Endodermal cell (in vitro differentiated cells): ENCODE measurements around the gene GRM5. TPM values are rescaled to one million over a fixed set of nuclear protein-coding genes. Genes with fewer than 3 reads are reported as not detected.

Experiments
- DNase-seq: peaks from one replicate; pipeline ENCODE4 v3.0.0-alpha.2; 2017
- H3K27ac ChIP-seq: 2 replicates; pipeline ENCODE4 v1.5.1; 2013; ENCODE audit warnings: mild to moderate bottlenecking, low read depth, low read length, moderate library complexity
- H3K27me3 ChIP-seq: 2 replicates; pipeline ENCODE4 v1.6.1; 2013; ENCODE audit warnings: mild to moderate bottlenecking, low read length, moderate library complexity; ENCODE audit not compliant: insufficient read depth, control insufficient read depth, poor library complexity, severe bottlenecking
- H3K36me3 ChIP-seq: 2 replicates; pipeline ENCODE4 v1.7.0; 2013; ENCODE audit warnings: mild to moderate bottlenecking, low read length, moderate library complexity; ENCODE audit not compliant: control insufficient read depth, insufficient read depth
- H3K4me1 ChIP-seq: one replicate; pipeline ENCODE4 v1.7.0; 2013; ENCODE audit warnings: low read length; ENCODE audit not compliant: control insufficient read depth, insufficient read depth
- H3K4me3 ChIP-seq: 2 replicates; pipeline ENCODE4 v1.5.1; 2013; ENCODE audit warnings: mild to moderate bottlenecking, low read length, moderate library complexity
- H3K9ac ChIP-seq: 2 replicates; pipeline ENCODE4 v1.6.1; 2013; ENCODE audit warnings: mild to moderate bottlenecking, low read length, moderate library complexity; ENCODE audit not compliant: poor library complexity, severe bottlenecking; ENCODE audit errors: extremely low read depth
- H3K9me3 ChIP-seq: 2 replicates; pipeline ENCODE4 v1.6.1; 2013; ENCODE audit warnings: mild to moderate bottlenecking, low read length, moderate library complexity; ENCODE audit not compliant: control insufficient read depth
- H3K27ac Mint-ChIP-seq: 2 replicates; pipeline ENCODE4 v1.8.0; 2020; ENCODE audit warnings: mixed read lengths
- H3K27me3 Mint-ChIP-seq: 2 replicates; pipeline ENCODE4 v1.8.0; 2021; ENCODE audit warnings: mild to moderate bottlenecking, mixed read lengths; ENCODE audit not compliant: insufficient read depth
- H3K36me3 Mint-ChIP-seq: 2 replicates; pipeline ENCODE4 v1.8.0; 2020; ENCODE audit warnings: low read depth, mixed read lengths
- H3K4me1 Mint-ChIP-seq: 2 replicates; pipeline ENCODE4 v1.8.0; 2020; ENCODE audit warnings: mixed read lengths
- H3K4me3 Mint-ChIP-seq: 2 replicates; pipeline ENCODE4 v1.8.0; 2020; ENCODE audit warnings: mild to moderate bottlenecking, moderate library complexity, mixed read lengths
- H3K9me3 Mint-ChIP-seq: 2 replicates; pipeline ENCODE4 v1.8.0; 2020; ENCODE audit warnings: mild to moderate bottlenecking, mixed read lengths
- CTCF ChIP-seq: fragments of 200-600 bp; sonication (generic); conservative IDR thresholded peaks from 2 replicates; pipeline ENCODE4 v1.5.0; 2021; ENCODE audit warnings: antibody characterized with exemption, mild to moderate bottlenecking
- WGBS, 2 experiments: methylation state at CpG; one replicate each; pipeline versions ENCODE4 v1.1.5 to v1.1.7; 2013; ENCODE audit warnings: missing lambda C conversion rate in 2 of 2, mixed read lengths in 1 of 2; ENCODE audit not compliant: insufficient coverage in 1 of 2, insufficient read length in 1 of 2; 5-methylcytosine and 5-hydroxymethylcytosine counted together
- total RNA-seq, 2 donors: library from RNA; stranded (reverse); fragmentation: NEBNext Ultra II Directional in 1 of 2; extraction: Animal tissue kit (Norgen Biotek cat#: 25700) in 1 of 2; gene quantifications; 2 replicates in 1 of 2; 3 replicates in 1 of 2; pipeline ENCODE4 v1.2.1, GENCODE V29; 2021

Gene GRM5
- total RNA-seq, 2 donors from 2014 or later: 0.07 to 0.09 TPM

GRCh38 chr11:88594274-88594950, 471.4 kb downstream of the GRM5 start:
- no peak for DNase-seq
- no peak overlapping the region for H3K4me3 Mint-ChIP-seq

GRCh38 chr11:88590361-88590760, 475.4 kb downstream of the GRM5 start:
- Histone ChIP-seq H3K27me3 (no peaks in the 10 kb centered on the region), H3K36me3 (no peaks in the 10 kb centered on the region), H3K27ac (no peak overlapping the region), H3K4me1 (peaks cover 17% of the 10 kb centered on the region), H3K9me3 (no peaks in the 10 kb centered on the region), H3K9ac (no peak overlapping the region), H3K4me3 (no peak overlapping the region)
- DNase-seq: no peak
- peaks cover 22% of the 10 kb centered on the region for H3K4me1 Mint-ChIP-seq
- no peak for TF ChIP-seq CTCF
- WGBS, 2 experiments: 83% methylated on average over 1 of the region's 3 CpGs; no CpG with 5 or more reads in 1 of the 2 experiments
- H3K9me3 Mint-ChIP-seq: no peaks in the 10 kb centered on the region
- peak overlapping the region; percentile 4 for H3K27ac Mint-ChIP-seq
- H3K27me3 Mint-ChIP-seq: no peaks in the 10 kb centered on the region
- H3K4me3 Mint-ChIP-seq: no peak overlapping the region
- no peaks in the 10 kb centered on the region for H3K36me3 Mint-ChIP-seq

More at GRCh38 chr11:88594274-88594950, 471.4 kb downstream of the GRM5 start:
- WGBS, 2 experiments: 94 to 100% methylated on average over 1 to 2 of the region's 2 CpGs
- H3K27ac ChIP-seq: no peak overlapping the region
- Mint-ChIP-seq H3K36me3 (no peaks in the 10 kb centered on the region), H3K9me3 (no peaks in the 10 kb centered on the region), H3K27me3 (no peaks in the 10 kb centered on the region), H3K4me1 (peaks cover 13% of the 10 kb centered on the region), H3K27ac (no peak overlapping the region)
- peaks cover 2% of the 10 kb centered on the region for H3K4me1 ChIP-seq
- TF ChIP-seq CTCF: no peak
- H3K27me3 ChIP-seq: no peaks in the 10 kb centered on the region
- H3K4me3 ChIP-seq: no peak overlapping the region
- no peaks in the 10 kb centered on the region for H3K9me3 ChIP-seq
- H3K36me3 ChIP-seq: no peaks in the 10 kb centered on the region
- no peak overlapping the region for H3K9ac ChIP-seq

GRCh38 chr11:88583251-88583650, 482.5 kb downstream of the GRM5 start:
- Histone ChIP-seq H3K9me3 (no peaks in the 10 kb centered on the region), H3K9ac (no peak overlapping the region), H3K27ac (no peak overlapping the region), H3K4me1 (peaks cover 16% of the 10 kb centered on the region), H3K27me3 (no peaks in the 10 kb centered on the region), H3K4me3 (no peak overlapping the region), H3K36me3 (no peaks in the 10 kb centered on the region)
- 80 to 88% methylated on average over 1 to 4 of the region's 4 CpGs for WGBS, 2 experiments
- peaks cover 30% of the 10 kb centered on the region for H3K4me1 Mint-ChIP-seq
- no peak overlapping the region for H3K4me3 Mint-ChIP-seq
- no peak overlapping the region for H3K27ac Mint-ChIP-seq
- H3K9me3 Mint-ChIP-seq: no peaks in the 10 kb centered on the region
- H3K27me3 Mint-ChIP-seq: no peaks in the 10 kb centered on the region
- no peak for DNase-seq
- no peaks in the 10 kb centered on the region for H3K36me3 Mint-ChIP-seq
- no peak for TF ChIP-seq CTCF
